Sigmoid colon (tissue), 7 donors: ENCODE results near the gene NEK4. TPM values are rescaled to one million over a fixed set of nuclear protein-coding genes. Genes with fewer than 3 reads are reported as not detected.

Experiments used
- DNase-seq: peaks from one replicate; pipeline ENCODE4 v3.0.0-alpha.2; 2019
- H3K27ac ChIP-seq, 4 donors: fragments of 200-600 bp; sonication (generic); one replicate each; pipeline ENCODE4 v1.5.1; 2016 to 2019; ENCODE audit warnings: mild to moderate bottlenecking in 1 of 4
- H3K27me3 ChIP-seq, 3 donors: fragments of 200-600 bp; sonication (generic); one replicate each; pipeline ENCODE4 v1.5.1; 2019; ENCODE audit warnings: mild to moderate bottlenecking in 1 of 3
- H3K36me3 ChIP-seq, 4 donors: fragments of 200-600 bp; sonication (generic); one replicate each; pipeline ENCODE4 v1.5.1; 2016 to 2019
- H3K4me1 ChIP-seq, 4 donors: fragments of 200-600 bp; sonication (generic); one replicate each; pipeline ENCODE4 v1.5.1; 2017 to 2019
- H3K4me3 ChIP-seq, 4 donors: fragments of 200-600 bp; sonication (generic); one replicate each; pipeline ENCODE4 v1.5.1; 2017 to 2019; ENCODE audit warnings: mild to moderate bottlenecking in 2 of 4, moderate library complexity in 1 of 4
- H3K9me3 ChIP-seq, 4 donors: fragments of 200-600 bp in 3 of 4; sonication (generic) in 3 of 4; one replicate each; pipeline versions ENCODE4 v1.5.1 to v1.6.1; 2013 to 2019
- EP300 ChIP-seq, 4 donors: sonication (generic); formaldehyde crosslinking; IDR thresholded peaks; one replicate each; pipeline ENCODE4 v1.6.1; 2017; ENCODE audit warnings: antibody characterized with exemption in 4 of 4
- POLR2A ChIP-seq, 2 donors: fragments of 450-650 bp; IDR thresholded peaks; one replicate each; pipeline ENCODE4 v1.6.1; 2016; ENCODE audit warnings: antibody characterized with exemption in 2 of 2, mild to moderate bottlenecking in 2 of 2, moderate library complexity in 2 of 2
- POLR2AphosphoS5 ChIP-seq, 4 donors: sonication (generic); formaldehyde crosslinking; IDR thresholded peaks; one replicate each; pipeline ENCODE4 v1.6.1; 2017; ENCODE audit warnings: antibody characterized with exemption in 4 of 4
- WGBS, 2 donors: extraction: QIAGEN DNeasy Blood & Tissue Kit; methylation state at CpG; one replicate each; pipeline ENCODE4 v1.1.7; 2013; 5-methylcytosine and 5-hydroxymethylcytosine counted together
- intact Hi-C: fragments of 100-400 bp; cut with DNase I; formaldehyde crosslinking; loops from one replicate; pipeline ENCODE4 v1.15.1; 2023
- polyA plus RNA-seq, 3 donors: library from polyadenylated mRNA; stranded (reverse); fragments of 200-250 nt; gene quantifications; one replicate each; pipeline ENCODE4 v1.2.3, GENCODE V29; 2013
- total RNA-seq, 4 donors: library from RNA; depleted of rRNA; stranded (reverse); fragments of >200 nt; gene quantifications; one replicate each; pipeline ENCODE4 v1.1.0, GENCODE V29; 2016
- TF ChIP-seq, protein P1 (sequence below), 4 experiments: fragments of 450-650 bp in 3 of 4; fragments of 200-600 bp in 1 of 4; IDR thresholded peaks; one replicate each; pipeline ENCODE4 v1.5.1; 2016 to 2019; ENCODE audit warnings: antibody characterized with exemption in 4 of 4, mild to moderate bottlenecking in 3 of 4, moderate library complexity in 2 of 4
- donor health status: healthy with polysubstance abuse.
- donor health status: Bipolar disorder and iron deficiency.
- donor health status: healthy.

Gene NEK4
- total and polyA plus RNA-seq, 7 donors, result 7.4 to 19.4 (median 17.1) TPM

- Histone ChIP-seq H3K4me1 (peaks cover 0 to 42% (median 33%) of the 10 kb centered on the region in 4 donors), H3K27me3 (no peaks in the 10 kb centered on the region), H3K27ac (peak overlapping the region; percentile 86 to 91 (median 88)), H3K36me3 (peaks cover 5 to 21% (median 13%) of the 10 kb centered on the region in 4 donors), H3K9me3 (no peaks in the 10 kb centered on the region), H3K4me3 (peak overlapping the region; percentile 63 to 84 (median 68))
- intact Hi-C loops, result loop anchor here (1.0 to 5.0 kb wide), 2 partner anchors 19 to 168 kb away; partner anchors contain the start of genes GNL3 and UQCC5
- WGBS, 2 donors, result 1 to 8% methylated on average over 22 of the region's 22 CpGs
- DNase-seq, result no peak
- TF ChIP-seq POLR2A (IDR thresholded peaks at IDR 0.05) (no peak), POLR2AphosphoS5 (IDR thresholded peaks at IDR 0.05) (no peak), EP300 (IDR thresholded peaks at IDR 0.05) (no peak)
- TF ChIP-seq, protein P1, sequence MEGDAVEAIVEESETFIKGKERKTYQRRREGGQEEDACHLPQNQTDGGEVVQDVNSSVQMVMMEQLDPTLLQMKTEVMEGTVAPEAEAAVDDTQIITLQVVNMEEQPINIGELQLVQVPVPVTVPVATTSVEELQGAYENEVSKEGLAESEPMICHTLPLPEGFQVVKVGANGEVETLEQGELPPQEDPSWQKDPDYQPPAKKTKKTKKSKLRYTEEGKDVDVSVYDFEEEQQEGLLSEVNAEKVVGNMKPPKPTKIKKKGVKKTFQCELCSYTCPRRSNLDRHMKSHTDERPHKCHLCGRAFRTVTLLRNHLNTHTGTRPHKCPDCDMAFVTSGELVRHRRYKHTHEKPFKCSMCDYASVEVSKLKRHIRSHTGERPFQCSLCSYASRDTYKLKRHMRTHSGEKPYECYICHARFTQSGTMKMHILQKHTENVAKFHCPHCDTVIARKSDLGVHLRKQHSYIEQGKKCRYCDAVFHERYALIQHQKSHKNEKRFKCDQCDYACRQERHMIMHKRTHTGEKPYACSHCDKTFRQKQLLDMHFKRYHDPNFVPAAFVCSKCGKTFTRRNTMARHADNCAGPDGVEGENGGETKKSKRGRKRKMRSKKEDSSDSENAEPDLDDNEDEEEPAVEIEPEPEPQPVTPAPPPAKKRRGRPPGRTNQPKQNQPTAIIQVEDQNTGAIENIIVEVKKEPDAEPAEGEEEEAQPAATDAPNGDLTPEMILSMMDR (IDR thresholded peaks at IDR 0.05), result no peak
Measured at GRCh38 chr3:52704611-52705437, 65.9 kb downstream of the NEK4 start.

GRCh38 chr3:52703341-52703740, 67.4 kb downstream of the NEK4 start:
- H3K27me3 ChIP-seq, result no peaks in the 10 kb centered on the region
- TF ChIP-seq, protein P1 (IDR thresholded peaks at IDR 0.05), result no peak
- TF ChIP-seq POLR2A (IDR thresholded peaks at IDR 0.05) (no peak), EP300 (IDR thresholded peaks at IDR 0.05) (no peak), POLR2AphosphoS5 (IDR thresholded peaks at IDR 0.05) (no peak)
- H3K4me1 ChIP-seq, result peaks cover 0 to 42% (median 33%) of the 10 kb centered on the region in 4 donors
- peaks cover 4 to 23% (median 9%) of the 10 kb centered on the region in 4 donors for H3K36me3 ChIP-seq
- no peak for DNase-seq
- peak overlapping the region in 1 of 4 donors; percentile 86 for H3K27ac ChIP-seq
- WGBS, 2 donors, result 92 to 93% methylated on average over 7 of the region's 7 CpGs
- H3K4me3 ChIP-seq, result no peak overlapping the region
- no peaks in the 10 kb centered on the region for H3K9me3 ChIP-seq
- intact Hi-C loops, result no loop called here

DNA sequence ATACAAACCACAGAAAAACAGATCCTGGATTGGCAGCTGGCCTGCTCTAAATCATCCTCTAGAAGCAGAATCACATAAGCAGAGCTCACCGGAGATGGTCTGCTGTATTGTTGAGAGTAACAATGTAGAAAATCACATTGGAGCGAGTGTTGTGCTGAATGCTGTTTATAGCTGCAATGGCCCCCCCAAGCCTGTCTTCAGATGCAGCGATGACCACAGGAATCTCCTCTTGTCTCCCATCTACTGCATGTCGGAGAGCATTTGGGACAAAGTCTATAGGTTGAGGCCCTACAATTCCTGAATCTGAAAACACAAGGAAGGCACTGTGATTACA, 73.1 kb downstream of the NEK4 start:
- no peak overlapping the region for H3K4me3 ChIP-seq
- intact Hi-C loops, result no loop called here
- no peak for TF ChIP-seq POLR2AphosphoS5 (IDR thresholded peaks at IDR 0.05)
- TF ChIP-seq EP300 (IDR thresholded peaks at IDR 0.05), result no peak
- TF ChIP-seq, protein P1 (IDR thresholded peaks at IDR 0.05), result no peak
- no peak for TF ChIP-seq POLR2A (IDR thresholded peaks at IDR 0.05)
- no peak for DNase-seq
- peaks cover 35 to 72% (median 48%) of the 10 kb centered on the region in 4 donors for H3K36me3 ChIP-seq
- no peak overlapping the region for H3K27ac ChIP-seq
- no peaks in the 10 kb centered on the region for H3K9me3 ChIP-seq
- peaks cover 0 to 5% (median 0%) of the 10 kb centered on the region in 4 donors for H3K4me1 ChIP-seq
- H3K27me3 ChIP-seq, result no peaks in the 10 kb centered on the region
- WGBS, 2 donors, result 92 to 94% methylated on average over 4 of the region's 4 CpGs

GRCh38 chr3:52696830-52697631, 73.7 kb downstream of the NEK4 start:
- H3K27ac ChIP-seq, result no peak overlapping the region
- no peak overlapping the region for H3K4me3 ChIP-seq
- TF ChIP-seq POLR2A (IDR thresholded peaks at IDR 0.05), result no peak
- no peak for TF ChIP-seq POLR2AphosphoS5 (IDR thresholded peaks at IDR 0.05)
- TF ChIP-seq, protein P1 (IDR thresholded peaks at IDR 0.05), result no peak
- no peak for TF ChIP-seq EP300 (IDR thresholded peaks at IDR 0.05)
- no peak for DNase-seq
- H3K4me1 ChIP-seq, result peaks cover 0 to 2% (median 0%) of the 10 kb centered on the region in 4 donors
- WGBS, 2 donors, result 69 to 78% methylated on average over 2 of the region's 2 CpGs
- no peaks in the 10 kb centered on the region for H3K27me3 ChIP-seq
- peaks cover 35 to 77% (median 53%) of the 10 kb centered on the region in 4 donors for H3K36me3 ChIP-seq
- intact Hi-C loops, result no loop called here
- no peaks in the 10 kb centered on the region for H3K9me3 ChIP-seq
